Neural crest cell (in vitro differentiated cells): ENCODE results near the gene AHCYL2. TPM values are rescaled to one million over a fixed set of nuclear protein-coding genes. Genes with fewer than 3 reads are reported as not detected.
A peak's percentile ranks its signal among the peaks of the same experiment; 100 is the strongest.

Experiments used
- DNase-seq: peaks from one replicate; pipeline ENCODE4 v3.0.0; 2021; ENCODE audit warnings: low read depth, mixed read lengths, low spot score
- H3K27ac Mint-ChIP-seq: one replicate; pipeline ENCODE4 v1.8.0; 2021; ENCODE audit warnings: mild to moderate bottlenecking, mixed read lengths; ENCODE audit not compliant: unreplicated experiment
- H3K27me3 Mint-ChIP-seq: 2 replicates; pipeline ENCODE4 v1.8.0; 2021; ENCODE audit warnings: low read depth, mild to moderate bottlenecking, mixed read lengths
- H3K36me3 Mint-ChIP-seq: 2 replicates; pipeline ENCODE4 v1.8.0; 2021; ENCODE audit warnings: low read depth, mild to moderate bottlenecking, mixed read lengths
- H3K4me1 Mint-ChIP-seq: 2 replicates; pipeline ENCODE4 v1.8.0; 2021; ENCODE audit warnings: mixed read lengths
- H3K4me3 Mint-ChIP-seq: one replicate; pipeline ENCODE4 v1.8.0; 2021; ENCODE audit warnings: mild to moderate bottlenecking, mixed read lengths
- H3K9me3 Mint-ChIP-seq: 2 replicates; pipeline ENCODE4 v1.8.0; 2021; ENCODE audit warnings: mixed read lengths
- long read RNA-seq: library from polyadenylated mRNA; unstranded; transcript quantifications from one replicate; pipeline ENCODE4 v2.0.0, GENCODE V29; 2020
- total RNA-seq: library from RNA; stranded (reverse); gene quantifications from 2 replicates; pipeline ENCODE4 v1.2.1, GENCODE V29; 2021
- TF ChIP-seq, protein P1 (sequence below): fragments of 200-600 bp; sonication (generic); conservative IDR thresholded peaks from 2 replicates; pipeline ENCODE4 v1.5.0; 2021; ENCODE audit warnings: antibody characterized with exemption, mild to moderate bottlenecking

The AHCYL2 gene
- 18.7 and 19.1 TPM in 2 replicates for total RNA-seq
- long read RNA-seq, partial matches to known transcripts: 0 of 6 reads
- long read RNA-seq, other reads (novel, unspliced or antisense): 6 of 6 reads

DNA sequence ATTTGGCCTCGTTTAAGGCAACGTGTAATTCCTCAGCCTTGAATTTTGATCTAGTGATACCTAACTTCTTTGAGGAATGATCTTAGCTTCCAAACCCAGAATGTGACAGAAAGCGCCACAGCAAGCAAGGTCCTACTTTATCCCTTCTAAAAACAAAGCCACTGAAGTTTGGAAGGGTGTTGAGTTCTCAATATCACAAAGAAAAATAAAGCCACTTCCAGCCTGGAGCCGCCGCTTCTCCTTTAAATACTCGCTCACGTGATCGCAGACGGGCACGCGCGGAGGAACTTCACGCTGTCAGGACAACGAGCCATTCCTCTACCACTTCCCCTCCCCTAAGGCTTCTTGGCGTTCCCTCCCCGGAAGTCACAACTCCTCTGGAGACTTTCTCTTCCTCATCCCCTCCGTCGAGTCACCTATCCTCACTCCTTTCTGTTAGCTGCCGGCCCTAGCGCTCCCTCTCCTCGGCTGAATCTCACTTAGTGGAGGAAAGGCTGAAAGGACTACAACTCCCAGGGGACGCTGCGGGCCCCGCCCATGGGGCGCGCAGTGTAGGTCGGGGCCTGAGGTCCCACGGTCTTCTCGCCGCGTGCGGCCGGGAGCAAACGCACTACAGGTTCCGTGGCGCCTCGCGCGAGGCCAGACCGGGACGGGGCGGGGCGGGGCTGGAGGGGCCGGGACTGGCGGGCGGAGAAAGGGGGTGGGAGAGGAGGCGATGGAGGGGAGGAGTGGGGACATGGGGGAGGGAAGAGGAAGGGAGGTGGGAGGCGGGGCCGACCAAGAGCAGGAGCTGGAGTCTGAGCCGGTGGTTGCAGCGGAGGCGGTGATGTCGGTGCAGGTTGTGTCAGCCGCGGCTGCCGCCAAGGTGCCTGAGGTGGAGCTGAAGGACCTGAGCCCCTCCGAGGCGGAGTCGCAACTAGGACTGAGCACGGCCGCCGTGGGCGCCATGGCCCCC lies at the start of gene AHCYL2:
Gene AHCYL2 (plus strand): TSS at position 780 of the 955 bp plus-strand sequence.
- peak; percentile 88 for DNase-seq
- H3K4me3 Mint-ChIP-seq: peak within 1 kb of the TSS; percentile 91
- no peaks in the 10 kb centered on the region for H3K36me3 Mint-ChIP-seq
- H3K9me3 Mint-ChIP-seq: no peaks in the 10 kb centered on the region
- H3K4me1 Mint-ChIP-seq: peaks cover 24% of the 10 kb centered on the region
- TF ChIP-seq, protein P1, sequence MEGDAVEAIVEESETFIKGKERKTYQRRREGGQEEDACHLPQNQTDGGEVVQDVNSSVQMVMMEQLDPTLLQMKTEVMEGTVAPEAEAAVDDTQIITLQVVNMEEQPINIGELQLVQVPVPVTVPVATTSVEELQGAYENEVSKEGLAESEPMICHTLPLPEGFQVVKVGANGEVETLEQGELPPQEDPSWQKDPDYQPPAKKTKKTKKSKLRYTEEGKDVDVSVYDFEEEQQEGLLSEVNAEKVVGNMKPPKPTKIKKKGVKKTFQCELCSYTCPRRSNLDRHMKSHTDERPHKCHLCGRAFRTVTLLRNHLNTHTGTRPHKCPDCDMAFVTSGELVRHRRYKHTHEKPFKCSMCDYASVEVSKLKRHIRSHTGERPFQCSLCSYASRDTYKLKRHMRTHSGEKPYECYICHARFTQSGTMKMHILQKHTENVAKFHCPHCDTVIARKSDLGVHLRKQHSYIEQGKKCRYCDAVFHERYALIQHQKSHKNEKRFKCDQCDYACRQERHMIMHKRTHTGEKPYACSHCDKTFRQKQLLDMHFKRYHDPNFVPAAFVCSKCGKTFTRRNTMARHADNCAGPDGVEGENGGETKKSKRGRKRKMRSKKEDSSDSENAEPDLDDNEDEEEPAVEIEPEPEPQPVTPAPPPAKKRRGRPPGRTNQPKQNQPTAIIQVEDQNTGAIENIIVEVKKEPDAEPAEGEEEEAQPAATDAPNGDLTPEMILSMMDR: no peak
- peak within 1 kb of the TSS; percentile 93 for H3K27ac Mint-ChIP-seq
- H3K27me3 Mint-ChIP-seq: peaks cover 6% of the 10 kb centered on the region

DNA sequence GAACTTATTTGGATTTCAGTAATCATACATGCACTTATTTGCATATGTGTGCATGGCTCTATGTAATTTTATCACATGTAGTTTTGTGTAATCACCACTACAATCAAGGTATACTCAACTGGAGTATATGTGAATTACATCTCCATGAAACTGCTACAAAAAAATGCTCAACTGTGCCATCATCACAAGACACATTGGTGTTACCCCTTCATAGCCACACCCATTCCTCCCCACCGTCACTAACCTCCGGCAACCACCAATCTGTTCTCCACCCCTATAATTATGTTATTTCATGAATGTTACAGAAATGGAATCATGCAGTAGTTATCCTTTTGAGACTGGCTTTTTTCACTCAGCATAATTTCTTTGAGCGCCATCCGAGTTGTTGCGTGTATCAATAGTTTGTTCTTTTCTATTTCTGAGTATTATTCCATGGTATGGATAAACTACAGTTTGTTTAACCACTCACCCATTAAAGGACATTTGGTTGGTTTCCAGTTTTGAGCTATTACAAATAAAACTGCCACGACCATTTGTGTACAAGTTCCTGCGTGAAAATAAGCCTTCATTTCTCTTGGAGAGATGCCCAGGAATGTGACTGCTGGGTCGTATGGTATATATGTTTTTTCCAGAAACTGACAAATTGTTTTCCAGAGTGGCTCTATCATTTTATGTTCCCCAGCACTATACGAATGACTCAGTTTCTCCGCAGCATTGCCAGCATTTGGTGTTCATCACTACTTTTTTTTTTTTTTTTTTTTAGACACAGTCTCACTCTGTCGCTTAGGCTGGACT lies 47.7 kb upstream of the AHCYL2 start:
- Mint-ChIP-seq H3K9me3 (peaks cover 4% of the 10 kb centered on the region), H3K36me3 (no peaks in the 10 kb centered on the region), H3K4me1 (no peaks in the 10 kb centered on the region), H3K4me3 (no peak overlapping the region), H3K27ac (no peak overlapping the region), H3K27me3 (peaks cover 8% of the 10 kb centered on the region)
- no peak for DNase-seq
- TF ChIP-seq, protein P1: no peak

DNA sequence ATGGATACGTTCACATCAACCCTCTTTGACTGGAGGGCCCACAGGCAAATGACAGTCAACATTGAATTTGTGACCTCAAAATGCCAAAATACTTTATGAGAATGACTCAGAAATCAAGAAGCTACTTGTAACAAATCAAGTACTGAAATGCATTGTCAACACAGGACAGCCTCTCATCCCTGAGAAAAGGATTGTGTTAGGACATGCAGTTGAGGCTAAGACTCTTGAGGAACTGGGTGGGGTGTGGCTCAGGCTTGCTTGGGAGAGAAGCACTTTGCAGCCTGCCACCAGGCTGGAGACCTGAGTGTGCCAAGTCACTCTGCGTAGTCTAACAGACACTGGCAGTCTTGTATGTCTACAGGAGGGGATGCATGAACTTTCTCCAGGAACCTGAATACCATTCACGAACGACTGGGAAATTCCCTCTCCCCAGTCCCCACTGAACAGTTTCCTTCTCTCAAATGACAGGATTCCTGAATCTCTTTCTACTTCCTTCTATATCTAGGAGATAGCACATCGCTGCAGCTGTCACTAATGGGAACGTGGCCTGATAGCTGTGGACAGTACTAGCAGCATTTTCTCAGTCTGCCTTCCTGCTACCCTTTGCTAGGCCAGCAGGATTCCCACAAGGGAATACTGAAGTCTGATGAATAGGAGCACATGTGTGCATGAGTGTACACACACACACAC lies 39.7 kb upstream of the AHCYL2 start:
- DNase-seq: no peak
- H3K27me3 Mint-ChIP-seq: no peaks in the 10 kb centered on the region
- H3K4me3 Mint-ChIP-seq: peak overlapping the region; percentile 23
- TF ChIP-seq, protein P1: no peak
- no peaks in the 10 kb centered on the region for H3K36me3 Mint-ChIP-seq
- peaks cover 16% of the 10 kb centered on the region for H3K4me1 Mint-ChIP-seq
- no peak overlapping the region for H3K27ac Mint-ChIP-seq
- peaks cover 4% of the 10 kb centered on the region for H3K9me3 Mint-ChIP-seq

DNA sequence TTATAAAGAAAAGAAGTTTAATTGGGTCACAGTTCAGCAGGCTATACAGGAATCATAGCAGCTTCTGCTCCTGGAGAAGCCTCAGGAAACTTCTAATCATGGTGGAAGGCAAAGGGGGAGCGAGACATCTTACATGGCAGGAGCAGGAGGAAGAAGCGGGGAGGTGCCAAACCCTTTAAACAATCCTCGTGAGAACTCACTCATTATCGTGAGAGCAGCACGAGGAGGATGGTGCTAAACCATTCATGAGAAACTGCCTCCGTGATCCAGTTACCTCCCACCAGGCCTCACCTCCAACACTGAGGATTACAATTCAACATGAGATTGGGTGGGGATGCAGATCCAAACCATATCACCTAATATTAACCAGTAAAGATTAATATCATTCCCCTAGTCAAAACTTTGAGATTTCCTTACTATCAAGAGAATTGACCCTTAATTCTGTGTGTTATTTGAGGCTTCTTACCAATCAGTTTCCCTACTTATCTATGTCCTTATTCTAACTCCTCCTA lies 38.0 kb upstream of the AHCYL2 start:
- H3K27ac Mint-ChIP-seq: no peak overlapping the region
- TF ChIP-seq, protein P1: no peak
- H3K4me1 Mint-ChIP-seq: peaks cover 31% of the 10 kb centered on the region
- DNase-seq: no peak
- H3K9me3 Mint-ChIP-seq: no peaks in the 10 kb centered on the region
- H3K27me3 Mint-ChIP-seq: no peaks in the 10 kb centered on the region
- H3K36me3 Mint-ChIP-seq: peaks cover 3% of the 10 kb centered on the region
- H3K4me3 Mint-ChIP-seq: peak overlapping the region; percentile 86
